ENCODE data around the gene JCHAIN.

The JCHAIN gene

DNA sequence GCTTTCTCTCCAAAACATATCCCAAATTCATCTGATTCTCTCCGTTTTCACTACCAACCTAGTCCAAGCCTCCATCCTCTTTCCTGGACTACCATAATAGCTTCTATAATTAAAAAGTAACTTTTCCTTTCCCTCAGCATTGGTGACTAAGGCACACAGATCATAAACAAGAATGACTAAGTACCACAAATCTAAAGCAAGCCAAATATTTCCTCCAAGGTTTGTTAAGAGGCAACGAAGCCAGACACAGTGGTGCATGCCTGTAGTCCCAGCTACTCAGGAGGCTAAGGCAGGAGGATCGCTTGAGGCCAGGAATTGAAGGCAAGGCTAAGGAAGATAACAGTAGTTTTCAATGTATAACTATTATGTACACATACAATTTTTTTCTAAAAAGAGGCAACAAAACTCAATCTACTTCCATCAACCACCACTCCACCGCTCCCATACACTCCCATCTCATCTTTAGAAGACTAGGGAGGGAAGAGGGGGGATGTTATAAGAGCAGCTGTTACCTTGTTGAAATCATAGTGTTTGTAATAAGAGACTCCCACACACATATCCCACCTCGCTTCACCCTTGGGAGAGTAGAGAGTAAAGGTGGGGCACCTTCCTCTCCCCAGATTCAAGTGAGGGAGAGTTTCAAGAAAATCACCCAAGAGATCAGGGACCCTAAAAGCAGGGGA, 4.2 kb upstream of the JCHAIN start:
- TF ChIP-seq GATA2 (IDR thresholded peaks at IDR 0.05; ENCODE audit: low read depth, low read length), result no peak
- TF ChIP-seq GATA3 (IDR thresholded peaks at IDR 0.05; ENCODE audit: low read depth, low read length), result no peak

DNA sequence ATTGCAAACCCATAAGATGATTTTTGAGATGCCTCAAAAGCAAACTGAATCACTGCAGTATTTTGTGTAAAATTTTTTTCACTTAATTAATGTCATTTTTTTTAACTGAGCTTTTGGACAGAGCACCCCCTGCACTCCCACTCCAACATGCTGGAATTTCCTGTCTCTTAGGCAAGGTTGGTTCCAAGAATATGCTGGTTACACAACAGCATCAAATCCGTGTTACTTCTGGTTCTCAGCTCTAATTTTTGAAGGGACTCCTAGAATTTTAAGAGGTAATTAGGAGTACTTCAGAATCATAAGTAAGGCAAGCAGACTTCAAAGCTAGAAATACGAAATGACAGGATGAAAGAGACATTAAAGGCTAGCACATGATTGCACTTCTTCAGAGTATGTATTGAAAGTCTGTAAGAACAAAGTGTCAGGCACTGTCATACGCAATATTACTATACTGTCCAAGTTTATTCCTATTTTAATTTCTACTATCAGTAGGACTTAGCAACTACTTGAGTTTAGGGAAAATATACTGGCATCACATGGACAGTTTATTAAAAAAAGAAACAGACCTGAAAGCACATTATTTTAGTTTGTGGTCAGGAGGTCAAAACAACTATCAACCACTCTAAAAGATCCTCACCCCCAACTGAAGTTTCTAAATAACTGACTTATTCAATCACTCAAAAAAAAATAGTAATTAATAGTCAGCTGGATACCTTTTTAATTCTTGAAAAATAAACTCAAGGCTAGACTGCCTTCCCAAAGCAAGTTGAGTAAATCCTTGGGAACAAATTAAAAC, 1.6 kb upstream of the JCHAIN start:
- no peak for TF ChIP-seq GATA2 (IDR thresholded peaks at IDR 0.05; ENCODE audit: low read depth, low read length)
- TF ChIP-seq GATA3 (IDR thresholded peaks at IDR 0.05; ENCODE audit: low read depth, low read length), result no peak

DNA sequence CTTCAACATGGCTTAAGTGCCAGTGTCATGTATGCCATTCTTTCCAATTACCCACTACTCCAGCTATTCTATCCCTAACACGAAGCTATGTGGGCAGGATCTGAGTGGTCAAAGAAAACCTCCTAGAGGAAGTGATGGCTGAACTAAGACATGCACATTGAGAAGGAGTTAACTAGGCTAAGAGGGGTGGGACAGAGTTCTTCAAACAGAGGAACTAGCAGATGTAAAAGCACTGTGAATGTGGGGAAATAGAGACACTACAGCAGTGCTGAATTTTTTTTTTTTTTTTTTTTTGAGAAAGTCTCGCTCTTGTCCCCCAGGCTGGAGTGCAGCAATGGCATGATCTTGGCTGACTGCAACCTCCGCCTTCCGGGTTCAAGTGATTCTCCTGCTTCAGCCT, 6.2 kb downstream of the JCHAIN start:
- TF ChIP-seq GATA3 (IDR thresholded peaks at IDR 0.05; ENCODE audit: low read depth, low read length) (no peak), GATA2 (IDR thresholded peaks at IDR 0.05; ENCODE audit: low read depth, low read length) (no peak)

DNA sequence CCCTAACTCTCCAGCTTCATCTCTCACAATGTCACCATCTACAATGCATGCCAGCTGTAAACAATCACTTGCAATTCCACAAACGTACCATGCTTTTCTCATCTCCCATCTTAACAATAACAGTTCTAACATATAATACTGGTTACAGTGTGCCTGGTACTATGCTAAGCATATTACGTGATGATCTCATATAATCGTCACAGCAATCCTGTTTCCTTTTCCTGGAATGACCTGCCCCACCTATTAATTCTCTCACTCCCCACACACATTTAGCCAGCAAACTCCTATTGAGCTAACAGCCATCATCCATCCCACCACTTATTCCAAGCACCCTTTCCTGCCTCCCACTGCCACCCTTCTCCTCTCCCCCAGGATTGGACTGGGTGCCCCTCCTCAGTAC, 7.9 kb downstream of the JCHAIN start:
- TF ChIP-seq GATA2 (IDR thresholded peaks at IDR 0.05; ENCODE audit: low read depth, low read length) (no peak), GATA3 (IDR thresholded peaks at IDR 0.05; ENCODE audit: low read depth, low read length) (no peak)

DNA sequence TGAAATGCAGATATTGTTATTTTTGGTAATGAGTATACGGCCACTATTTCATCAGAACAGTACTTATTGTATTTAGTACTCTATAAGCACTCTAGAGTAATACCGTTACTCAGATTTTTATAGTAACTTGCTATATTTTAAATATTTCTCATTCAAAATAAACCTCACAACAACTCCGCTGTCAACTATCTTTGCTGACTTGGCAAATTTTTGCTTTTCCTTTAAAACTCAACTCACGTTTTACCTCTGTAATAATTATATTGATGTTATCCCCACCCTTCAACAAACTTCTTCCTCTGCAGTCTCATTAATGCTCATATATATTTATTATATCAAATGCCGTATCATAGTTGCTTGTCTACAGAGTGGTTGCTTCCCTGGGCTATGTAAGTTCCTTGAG, 9.0 kb downstream of the JCHAIN start:
- no peak for TF ChIP-seq GATA2 (IDR thresholded peaks at IDR 0.05; ENCODE audit: low read depth, low read length)

DNA sequence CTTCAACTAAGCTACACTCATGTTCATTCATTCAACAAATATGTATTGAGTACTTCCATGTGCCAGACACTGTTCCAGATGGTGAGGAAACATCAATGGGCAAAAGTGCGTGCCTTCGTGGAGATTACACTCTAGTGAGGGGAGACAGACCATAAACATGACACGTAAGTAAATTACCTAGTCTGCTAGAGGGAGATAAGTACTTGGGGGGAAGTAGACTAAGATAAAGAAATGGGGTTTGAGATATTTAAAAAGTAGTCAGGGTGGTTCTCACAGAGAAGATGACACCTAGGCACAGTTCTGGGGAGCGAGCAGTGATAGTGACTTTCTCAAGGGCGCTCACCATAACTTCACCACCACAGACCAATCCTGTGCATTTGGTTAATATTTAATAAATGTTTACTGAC, 11.7 kb downstream of the JCHAIN start:
- TF ChIP-seq GATA3 (IDR thresholded peaks at IDR 0.05; ENCODE audit: low read depth, low read length) (no peak), GATA2 (IDR thresholded peaks at IDR 0.05; ENCODE audit: low read depth, low read length) (no peak)

DNA sequence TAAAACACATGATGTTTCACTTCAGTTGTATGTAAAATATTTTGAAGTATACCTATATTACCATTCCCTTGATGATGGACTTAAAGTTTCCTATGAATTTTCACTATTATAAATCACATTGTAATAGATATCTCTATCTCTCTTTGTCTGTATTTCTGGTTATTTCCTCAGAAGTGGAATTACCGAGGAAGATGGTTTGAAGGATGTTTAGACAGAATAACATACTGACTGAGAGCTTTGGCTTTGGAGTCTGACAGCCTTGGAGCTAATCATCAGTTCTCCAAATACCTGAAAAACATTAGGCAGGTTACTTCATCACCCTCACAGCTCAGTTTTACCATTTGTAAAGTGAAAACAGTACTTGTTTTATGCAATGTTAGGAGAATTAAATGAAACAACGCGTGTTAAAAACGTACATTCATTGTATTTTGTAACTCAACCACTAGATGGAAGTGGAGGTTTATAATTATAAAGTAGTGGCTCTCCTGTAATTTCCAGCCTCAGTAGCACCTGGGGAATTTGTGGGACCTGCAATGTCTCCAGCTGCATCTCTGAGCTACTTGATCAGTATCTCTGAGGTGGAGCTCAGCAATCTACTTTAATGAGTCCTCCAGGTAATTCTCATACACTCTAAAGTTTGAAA, 14.3 kb downstream of the JCHAIN start:
- TF ChIP-seq GATA3 (IDR thresholded peaks at IDR 0.05; ENCODE audit: low read depth, low read length), result no peak
- TF ChIP-seq GATA2 (IDR thresholded peaks at IDR 0.05; ENCODE audit: low read depth, low read length), result no peak

DNA sequence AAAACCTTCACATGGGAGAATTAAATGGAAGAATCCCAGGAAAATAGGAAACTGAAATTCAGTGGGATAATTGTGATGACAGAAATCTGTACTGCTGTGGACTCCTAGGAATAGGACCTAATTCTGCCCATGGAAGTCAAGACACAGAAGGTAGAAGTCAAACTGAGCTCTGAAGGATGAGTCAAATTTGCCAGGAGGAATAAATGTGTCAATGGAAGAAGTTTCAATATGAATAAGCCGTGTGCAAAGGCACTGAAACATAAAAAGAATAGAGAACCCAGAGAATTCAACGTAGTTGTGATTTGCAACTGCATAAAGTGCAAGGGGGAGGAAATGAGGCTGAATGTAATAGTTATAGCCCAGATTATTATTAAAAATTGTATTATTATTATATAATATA, 26.1 kb downstream of the JCHAIN start:
- TF ChIP-seq GATA2 (IDR thresholded peaks at IDR 0.05; ENCODE audit: low read depth, low read length) (no peak), GATA3 (IDR thresholded peaks at IDR 0.05; ENCODE audit: low read depth, low read length) (no peak)

DNA sequence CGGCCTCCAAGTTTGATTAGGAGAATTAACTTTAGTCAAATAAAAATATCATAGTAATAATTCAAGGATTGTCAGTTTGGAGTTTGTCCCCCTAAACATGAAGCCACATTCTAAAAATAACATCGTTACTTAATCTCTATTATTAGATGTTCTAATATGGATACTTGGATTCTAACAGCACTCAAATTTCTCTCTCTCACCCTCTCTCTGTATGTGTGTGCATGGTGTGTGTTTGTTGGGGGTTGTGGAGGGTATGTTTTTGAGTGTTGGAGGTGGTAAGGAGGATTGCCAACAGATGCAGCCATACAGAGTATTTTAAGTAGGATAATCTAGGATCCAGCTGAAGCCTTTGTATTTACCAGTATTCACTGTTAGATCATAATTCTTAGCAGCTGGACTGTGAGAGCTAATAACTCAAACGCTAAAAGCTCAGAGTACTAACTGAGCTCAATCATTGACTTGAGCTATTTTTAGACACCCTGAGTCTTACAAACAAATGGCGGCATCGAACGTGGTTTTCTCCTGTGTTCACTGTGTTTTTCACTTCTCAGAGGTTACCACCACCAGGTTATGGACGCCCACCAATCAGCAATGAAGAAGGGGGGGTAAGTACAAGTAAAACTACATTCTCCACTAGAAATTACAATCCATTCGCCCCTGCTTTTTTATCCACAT, 28.9 kb downstream of the JCHAIN start:
- TF ChIP-seq GATA3 (IDR thresholded peaks at IDR 0.05; ENCODE audit: low read depth, low read length) (no peak), GATA2 (IDR thresholded peaks at IDR 0.05; ENCODE audit: low read depth, low read length) (no peak)

DNA sequence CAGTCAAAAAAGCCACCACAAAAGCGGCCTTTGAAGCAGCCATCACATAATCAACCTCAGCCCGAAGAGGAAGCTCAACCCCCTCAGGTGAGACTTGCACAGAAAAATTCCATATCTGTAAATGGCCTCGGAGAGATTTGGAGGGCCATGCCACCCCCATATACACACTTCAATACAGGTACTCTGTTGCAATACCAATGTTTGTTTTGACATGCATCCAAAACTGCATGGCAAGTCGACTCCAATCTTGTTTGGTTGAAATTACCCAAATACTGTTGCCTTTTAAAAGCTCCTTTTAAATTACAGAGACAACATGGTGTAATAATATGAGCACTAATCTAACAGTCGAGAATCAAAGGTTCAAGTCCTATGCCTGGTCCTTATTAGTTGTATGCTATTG, 31.8 kb downstream of the JCHAIN start:
- TF ChIP-seq GATA2 (IDR thresholded peaks at IDR 0.05; ENCODE audit: low read depth, low read length) (no peak), GATA3 (IDR thresholded peaks at IDR 0.05; ENCODE audit: low read depth, low read length) (no peak)

DNA sequence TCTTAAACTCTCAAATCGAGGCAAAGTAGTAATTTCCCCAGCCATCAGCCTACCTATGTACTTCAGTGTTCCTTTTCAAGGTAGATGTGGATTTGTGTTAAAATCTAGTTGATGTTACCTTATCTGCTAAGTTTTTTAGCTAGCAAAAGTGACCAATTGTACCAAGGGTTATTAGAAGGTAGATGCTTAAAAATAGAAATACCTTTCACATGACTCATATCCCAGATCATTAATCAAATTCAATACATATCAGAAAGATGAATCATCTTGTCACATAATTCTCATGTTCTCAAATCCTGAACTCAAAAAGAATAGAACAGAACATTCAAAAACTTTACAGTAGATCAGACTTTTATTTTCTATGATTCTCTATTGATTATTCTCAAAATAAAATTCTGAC, 34.3 kb downstream of the JCHAIN start:
- TF ChIP-seq GATA3 (IDR thresholded peaks at IDR 0.05; ENCODE audit: low read depth, low read length) (no peak), GATA2 (IDR thresholded peaks at IDR 0.05; ENCODE audit: low read depth, low read length) (no peak)

DNA sequence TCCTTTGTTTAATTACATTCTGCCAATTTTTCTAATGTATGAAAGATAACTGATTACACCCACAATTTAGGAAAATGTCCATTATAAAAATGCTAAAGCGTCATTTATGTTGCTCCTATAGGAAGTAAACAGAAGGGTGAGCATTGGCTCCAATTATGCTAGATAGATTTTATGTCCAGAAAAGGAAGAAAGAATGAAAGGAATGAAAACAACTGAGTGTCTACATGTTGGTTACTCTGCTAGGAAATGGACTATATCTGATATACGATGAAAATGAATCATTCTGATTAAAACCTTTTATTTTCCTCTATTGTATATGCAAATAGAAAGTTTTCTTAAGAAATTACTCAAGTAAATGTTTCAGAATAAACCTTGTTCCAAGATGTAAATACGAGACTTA, 36.1 kb downstream of the JCHAIN start:
- TF ChIP-seq GATA2 (IDR thresholded peaks at IDR 0.05; ENCODE audit: low read depth, low read length) (no peak), GATA3 (IDR thresholded peaks at IDR 0.05; ENCODE audit: low read depth, low read length) (no peak)

DNA sequence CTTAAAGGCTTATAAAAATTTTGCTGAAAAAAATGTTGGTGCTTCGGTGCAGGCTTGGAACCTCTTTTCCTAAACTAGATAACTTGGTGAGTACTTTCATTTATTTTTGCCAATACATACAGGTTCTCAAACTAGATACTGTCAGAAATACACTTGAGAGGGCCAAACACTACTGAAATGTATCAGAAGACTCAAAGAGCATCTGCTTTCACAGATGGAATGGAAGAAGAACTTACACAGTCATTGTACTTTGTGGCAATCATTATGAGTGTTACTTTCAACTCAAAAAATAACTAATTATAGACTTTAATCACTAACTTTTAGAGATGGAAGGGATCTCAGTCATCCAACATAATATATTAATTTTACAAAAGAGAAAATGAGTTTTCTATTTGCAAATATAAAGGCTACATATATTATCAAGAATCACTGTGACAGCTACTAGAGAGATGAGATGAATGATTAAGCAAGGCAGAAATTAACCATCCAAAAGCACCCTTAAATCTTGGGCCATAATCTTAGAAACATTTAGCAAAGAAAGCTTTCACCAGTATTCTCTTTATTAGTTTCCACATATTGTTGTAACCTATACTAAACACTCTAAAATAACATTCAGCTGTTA, 36.7 kb downstream of the JCHAIN start:
- no peak for TF ChIP-seq GATA2 (IDR thresholded peaks at IDR 0.05; ENCODE audit: low read depth, low read length)
- TF ChIP-seq GATA3 (IDR thresholded peaks at IDR 0.05; ENCODE audit: low read depth, low read length), result no peak

DNA sequence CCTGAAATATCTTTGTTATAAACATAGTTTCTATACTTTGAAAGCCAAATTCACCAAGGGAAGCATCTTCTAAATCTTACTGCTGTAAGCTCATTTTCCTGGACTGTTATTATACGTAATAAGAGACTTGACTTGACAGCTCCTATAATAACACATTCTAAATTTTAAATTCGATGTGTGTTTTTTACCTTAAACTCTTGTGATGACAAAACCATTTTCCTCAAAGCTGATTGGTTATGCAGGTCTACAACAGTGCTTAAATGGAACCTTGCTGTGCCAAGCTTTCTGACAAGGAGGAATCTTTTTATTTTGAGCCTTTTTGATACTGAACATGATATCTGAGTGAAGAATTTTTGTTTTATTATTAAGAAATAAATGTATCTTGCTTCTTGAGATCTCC, 37.9 kb downstream of the JCHAIN start, which contains the start of gene ENAM:
Gene ENAM (plus strand): TSS at position 301 of the 400 bp plus-strand sequence. CDS start 757 bp downstream, outside the sequence.
- no peak for TF ChIP-seq GATA3 (IDR thresholded peaks at IDR 0.05; ENCODE audit: low read depth, low read length)
- no peak for TF ChIP-seq GATA2 (IDR thresholded peaks at IDR 0.05; ENCODE audit: low read depth, low read length)
